Endodermal cell (in vitro differentiated cells): ENCODE results near the gene FBRSL1. TPM values are rescaled to one million over a fixed set of nuclear protein-coding genes. Genes with fewer than 3 reads are reported as not detected.

Experiments used
- DNase-seq: peaks from one replicate; pipeline ENCODE4 v3.0.0-alpha.2; 2017
- H3K27ac ChIP-seq: 2 replicates; pipeline ENCODE4 v1.5.1; 2013; ENCODE audit warnings: mild to moderate bottlenecking, low read depth, low read length, moderate library complexity
- H3K27me3 ChIP-seq: 2 replicates; pipeline ENCODE4 v1.6.1; 2013; ENCODE audit warnings: mild to moderate bottlenecking, low read length, moderate library complexity; ENCODE audit not compliant: insufficient read depth, control insufficient read depth, poor library complexity, severe bottlenecking
- H3K36me3 ChIP-seq: 2 replicates; pipeline ENCODE4 v1.7.0; 2013; ENCODE audit warnings: mild to moderate bottlenecking, low read length, moderate library complexity; ENCODE audit not compliant: control insufficient read depth, insufficient read depth
- H3K4me1 ChIP-seq: one replicate; pipeline ENCODE4 v1.7.0; 2013; ENCODE audit warnings: low read length; ENCODE audit not compliant: control insufficient read depth, insufficient read depth
- H3K4me3 ChIP-seq: 2 replicates; pipeline ENCODE4 v1.5.1; 2013; ENCODE audit warnings: mild to moderate bottlenecking, low read length, moderate library complexity
- H3K9ac ChIP-seq: 2 replicates; pipeline ENCODE4 v1.6.1; 2013; ENCODE audit warnings: mild to moderate bottlenecking, low read length, moderate library complexity; ENCODE audit not compliant: poor library complexity, severe bottlenecking; ENCODE audit errors: extremely low read depth
- H3K9me3 ChIP-seq: 2 replicates; pipeline ENCODE4 v1.6.1; 2013; ENCODE audit warnings: mild to moderate bottlenecking, low read length, moderate library complexity; ENCODE audit not compliant: control insufficient read depth
- H3K27ac Mint-ChIP-seq: 2 replicates; pipeline ENCODE4 v1.8.0; 2020; ENCODE audit warnings: mixed read lengths
- H3K27me3 Mint-ChIP-seq: 2 replicates; pipeline ENCODE4 v1.8.0; 2021; ENCODE audit warnings: mild to moderate bottlenecking, mixed read lengths; ENCODE audit not compliant: insufficient read depth
- H3K36me3 Mint-ChIP-seq: 2 replicates; pipeline ENCODE4 v1.8.0; 2020; ENCODE audit warnings: low read depth, mixed read lengths
- H3K4me1 Mint-ChIP-seq: 2 replicates; pipeline ENCODE4 v1.8.0; 2020; ENCODE audit warnings: mixed read lengths
- H3K4me3 Mint-ChIP-seq: 2 replicates; pipeline ENCODE4 v1.8.0; 2020; ENCODE audit warnings: mild to moderate bottlenecking, moderate library complexity, mixed read lengths
- H3K9me3 Mint-ChIP-seq: 2 replicates; pipeline ENCODE4 v1.8.0; 2020; ENCODE audit warnings: mild to moderate bottlenecking, mixed read lengths
- WGBS, 2 experiments: methylation state at CpG; one replicate each; pipeline versions ENCODE4 v1.1.5 to v1.1.7; 2013; ENCODE audit warnings: missing lambda C conversion rate in 2 of 2, mixed read lengths in 1 of 2; ENCODE audit not compliant: insufficient coverage in 1 of 2, insufficient read length in 1 of 2; 5-methylcytosine and 5-hydroxymethylcytosine counted together
- total RNA-seq, 2 donors: library from RNA; stranded (reverse); fragmentation: NEBNext Ultra II Directional in 1 of 2; extraction: Animal tissue kit (Norgen Biotek cat#: 25700) in 1 of 2; gene quantifications; 2 replicates in 1 of 2; 3 replicates in 1 of 2; pipeline ENCODE4 v1.2.1, GENCODE V29; 2021
- TF ChIP-seq, protein P1 (sequence below): fragments of 200-600 bp; sonication (generic); conservative IDR thresholded peaks from 2 replicates; pipeline ENCODE4 v1.5.0; 2021; ENCODE audit warnings: antibody characterized with exemption, mild to moderate bottlenecking

FBRSL1 gene
- total RNA-seq, 2 donors from 2014 or later = 74.9 to 92.3 TPM

DNA sequence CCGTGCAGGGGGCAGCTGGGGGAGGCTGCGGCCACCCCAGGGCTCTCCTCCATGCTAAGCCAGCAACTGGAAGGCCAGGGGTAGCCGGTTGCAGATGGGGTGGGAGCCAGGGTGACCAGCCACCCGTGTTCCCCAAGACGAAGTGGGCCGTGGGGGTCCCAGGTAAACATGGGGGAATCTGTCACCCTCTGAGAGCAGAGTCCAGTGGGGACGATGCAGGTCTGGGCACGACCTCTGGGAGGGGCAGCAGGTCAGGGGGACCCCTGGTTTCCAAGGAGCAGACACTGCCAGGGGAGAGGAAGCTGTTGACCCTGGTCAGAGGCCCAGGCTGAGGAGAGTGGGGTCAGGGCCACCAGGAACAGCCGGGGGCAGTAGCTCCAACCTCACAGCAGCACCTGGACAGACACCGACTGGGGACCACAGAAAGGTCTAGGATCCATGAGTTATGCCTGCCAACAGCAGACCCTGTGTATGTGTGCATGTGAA lies 35.0 kb upstream of the FBRSL1 start:
- no peaks in the 10 kb centered on the region for H3K36me3 Mint-ChIP-seq
- peaks cover 60% of the 10 kb centered on the region for H3K27me3 Mint-ChIP-seq
- Histone ChIP-seq H3K9ac (no peak overlapping the region), H3K9me3 (peaks cover 12% of the 10 kb centered on the region), H3K36me3 (no peaks in the 10 kb centered on the region), H3K27ac (no peak overlapping the region), H3K4me3 (no peak overlapping the region), H3K4me1 (no peaks in the 10 kb centered on the region), H3K27me3 (no peaks in the 10 kb centered on the region)
- TF ChIP-seq, protein P1, sequence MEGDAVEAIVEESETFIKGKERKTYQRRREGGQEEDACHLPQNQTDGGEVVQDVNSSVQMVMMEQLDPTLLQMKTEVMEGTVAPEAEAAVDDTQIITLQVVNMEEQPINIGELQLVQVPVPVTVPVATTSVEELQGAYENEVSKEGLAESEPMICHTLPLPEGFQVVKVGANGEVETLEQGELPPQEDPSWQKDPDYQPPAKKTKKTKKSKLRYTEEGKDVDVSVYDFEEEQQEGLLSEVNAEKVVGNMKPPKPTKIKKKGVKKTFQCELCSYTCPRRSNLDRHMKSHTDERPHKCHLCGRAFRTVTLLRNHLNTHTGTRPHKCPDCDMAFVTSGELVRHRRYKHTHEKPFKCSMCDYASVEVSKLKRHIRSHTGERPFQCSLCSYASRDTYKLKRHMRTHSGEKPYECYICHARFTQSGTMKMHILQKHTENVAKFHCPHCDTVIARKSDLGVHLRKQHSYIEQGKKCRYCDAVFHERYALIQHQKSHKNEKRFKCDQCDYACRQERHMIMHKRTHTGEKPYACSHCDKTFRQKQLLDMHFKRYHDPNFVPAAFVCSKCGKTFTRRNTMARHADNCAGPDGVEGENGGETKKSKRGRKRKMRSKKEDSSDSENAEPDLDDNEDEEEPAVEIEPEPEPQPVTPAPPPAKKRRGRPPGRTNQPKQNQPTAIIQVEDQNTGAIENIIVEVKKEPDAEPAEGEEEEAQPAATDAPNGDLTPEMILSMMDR = no peak
- no peak overlapping the region for H3K27ac Mint-ChIP-seq
- 80 to 87% methylated on average over 8 to 10 of the region's 10 CpGs for WGBS, 2 experiments
- H3K9me3 Mint-ChIP-seq = no peaks in the 10 kb centered on the region
- H3K4me1 Mint-ChIP-seq = peaks cover 3% of the 10 kb centered on the region
- no peak for DNase-seq
- no peak overlapping the region for H3K4me3 Mint-ChIP-seq

DNA sequence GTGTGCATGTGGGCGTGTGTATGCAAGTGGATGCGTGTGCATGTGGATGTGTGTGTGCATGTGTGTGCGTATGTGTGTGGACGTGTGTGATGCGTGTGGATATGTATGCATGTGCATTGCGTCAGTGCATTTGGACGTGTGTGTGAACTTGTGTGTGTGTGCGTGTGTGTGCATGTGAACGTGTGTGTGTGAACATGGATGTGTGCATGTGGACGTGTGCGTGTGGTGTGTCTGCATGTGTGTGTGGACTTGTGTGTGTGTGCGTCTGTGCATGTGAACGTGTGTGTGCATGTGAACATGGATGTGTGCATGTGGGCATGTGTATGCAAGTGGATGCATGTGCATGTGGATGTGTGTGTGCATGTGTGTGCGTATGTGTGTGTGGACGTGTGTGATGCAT lies 34.4 kb upstream of the FBRSL1 start:
- no peak overlapping the region for H3K4me3 ChIP-seq
- H3K27ac ChIP-seq = no peak overlapping the region
- no peaks in the 10 kb centered on the region for H3K36me3 ChIP-seq
- peaks cover 2% of the 10 kb centered on the region for H3K9me3 Mint-ChIP-seq
- peaks cover 16% of the 10 kb centered on the region for H3K9me3 ChIP-seq
- DNase-seq = no peak
- H3K27ac Mint-ChIP-seq = no peak overlapping the region
- H3K36me3 Mint-ChIP-seq = no peaks in the 10 kb centered on the region
- no peaks in the 10 kb centered on the region for H3K4me1 ChIP-seq
- no peaks in the 10 kb centered on the region for H3K27me3 ChIP-seq
- no peak overlapping the region for H3K9ac ChIP-seq
- H3K4me1 Mint-ChIP-seq = peaks cover 3% of the 10 kb centered on the region
- TF ChIP-seq, protein P1 = no peak
- H3K27me3 Mint-ChIP-seq = peaks cover 58% of the 10 kb centered on the region
- no peak overlapping the region for H3K4me3 Mint-ChIP-seq
- 94 to 95% methylated on average over 10 to 15 of the region's 15 CpGs for WGBS, 2 experiments

DNA sequence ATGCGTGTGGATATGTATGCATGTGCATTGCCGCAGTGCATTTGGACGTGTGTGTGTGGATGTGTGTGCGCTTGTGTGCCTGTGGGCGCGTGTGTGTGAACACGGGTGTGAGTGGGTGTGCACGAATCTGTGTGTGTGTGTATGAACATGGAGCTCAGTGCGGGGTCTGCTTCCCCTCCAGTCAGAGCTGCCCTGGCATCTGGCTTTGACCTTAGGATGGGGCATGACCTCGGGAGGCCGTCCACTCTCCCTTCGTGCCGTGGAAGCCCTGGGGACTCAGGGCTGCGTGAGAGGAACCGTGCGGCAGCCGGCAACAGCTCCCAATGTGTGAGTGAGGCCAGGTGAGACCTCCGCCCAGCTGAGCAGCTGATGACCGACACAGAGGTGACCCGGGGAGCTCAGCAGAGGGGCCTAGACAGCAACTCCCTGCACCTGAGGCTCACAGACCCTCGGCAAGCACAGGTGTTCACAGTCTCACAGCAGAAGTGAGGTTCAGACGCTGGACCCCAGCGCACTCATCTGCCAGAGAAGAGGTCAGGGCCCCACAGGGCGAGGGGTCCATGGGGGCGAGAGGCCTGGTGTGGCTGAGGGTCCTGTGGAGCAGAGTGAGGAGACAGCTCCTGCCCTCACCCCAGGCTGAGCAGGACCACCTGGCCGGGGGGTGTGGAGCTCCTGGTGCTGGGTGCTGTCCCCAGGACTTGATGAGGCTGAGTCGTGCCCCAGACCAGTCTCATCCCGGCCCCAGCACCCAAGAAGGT lies 33.6 kb upstream of the FBRSL1 start:
- Histone ChIP-seq H3K4me1 (no peaks in the 10 kb centered on the region), H3K27me3 (no peaks in the 10 kb centered on the region), H3K9ac (no peak overlapping the region), H3K27ac (no peak overlapping the region), H3K4me3 (no peak overlapping the region), H3K36me3 (no peaks in the 10 kb centered on the region), H3K9me3 (peaks cover 17% of the 10 kb centered on the region)
- 84 to 94% methylated on average over 16 to 28 of the region's 28 CpGs for WGBS, 2 experiments
- peaks cover 2% of the 10 kb centered on the region for H3K9me3 Mint-ChIP-seq
- TF ChIP-seq, protein P1 = no peak
- no peaks in the 10 kb centered on the region for H3K36me3 Mint-ChIP-seq
- peaks cover 3% of the 10 kb centered on the region for H3K4me1 Mint-ChIP-seq
- H3K27ac Mint-ChIP-seq = no peak overlapping the region
- H3K4me3 Mint-ChIP-seq = no peak overlapping the region
- DNase-seq = no peak
- H3K27me3 Mint-ChIP-seq = peaks cover 66% of the 10 kb centered on the region
